Measurements from ENCODE around the gene TK2.

Gene TK2

GRCh38 chr16:66483689-66484452 lies 66.1 kb downstream of the TK2 start:
- H3K4me3 ChIP-seq (ENCODE audit: low read depth, low read length): no peak overlapping the region
- in situ Hi-C loops (cut with HindIII; ENCODE audit: low sequenced_read_pairs): no loop called here
- TF ChIP-seq CTCF (IDR thresholded peaks at IDR 0.05; ENCODE audit: low read depth, low read length): peak; percentile 99
- DNase-seq (ENCODE audit: low read depth, low spot score): peak; percentile 63

GRCh38 chr16:66481943-66482390 lies 68.0 kb downstream of the TK2 start:
- in situ Hi-C loops (cut with HindIII; ENCODE audit: low sequenced_read_pairs): no loop called here
- no peak overlapping the region for H3K4me3 ChIP-seq (ENCODE audit: low read depth, low read length)
- no peak for DNase-seq (ENCODE audit: low read depth, low spot score)
- TF ChIP-seq CTCF (IDR thresholded peaks at IDR 0.05; ENCODE audit: low read depth, low read length): no peak

- no peak overlapping the region for H3K4me3 ChIP-seq (ENCODE audit: low read depth, low read length)
- no peak for TF ChIP-seq CTCF (IDR thresholded peaks at IDR 0.05; ENCODE audit: low read depth, low read length)
- DNase-seq (ENCODE audit: low read depth, low spot score): no peak
- in situ Hi-C loops (cut with HindIII; ENCODE audit: low sequenced_read_pairs): no loop called here
Observed at GRCh38 chr16:66481081-66481942, 68.6 kb downstream of the TK2 start.

GRCh38 chr16:66480265-66481080 lies 69.4 kb downstream of the TK2 start:
- H3K4me3 ChIP-seq (ENCODE audit: low read depth, low read length): no peak overlapping the region
- DNase-seq (ENCODE audit: low read depth, low spot score): no peak
- in situ Hi-C loops (cut with HindIII; ENCODE audit: low sequenced_read_pairs): no loop called here
- TF ChIP-seq CTCF (IDR thresholded peaks at IDR 0.05; ENCODE audit: low read depth, low read length): no peak

GRCh38 chr16:66479661-66480264 lies 70.2 kb downstream of the TK2 start:
- in situ Hi-C loops (cut with HindIII; ENCODE audit: low sequenced_read_pairs): no loop called here
- H3K4me3 ChIP-seq (ENCODE audit: low read depth, low read length): no peak overlapping the region
- no peak for TF ChIP-seq CTCF (IDR thresholded peaks at IDR 0.05; ENCODE audit: low read depth, low read length)
- no peak for DNase-seq (ENCODE audit: low read depth, low spot score)
